A549 (cell line): ENCODE results near the gene ATP7B. TPM values are rescaled to one million over a fixed set of nuclear protein-coding genes. Genes with fewer than 3 reads are reported as not detected.

Experiments
- ATAC-seq, 2 experiments: fragments of 200-7000 bp in 1 of 2; fragments of >200 bp in 1 of 2; cut with Nextera tagmentation in 1 of 2; cut with Tn5 transposase in 1 of 2; 3 replicates each; pipeline versions ENCODE4 v1.8.0 to v1.9.1; 2018 to 2020; ENCODE audit warnings: mild to moderate bottlenecking in 1 of 2, moderate library complexity in 1 of 2
- CTCF ChIA-PET: fragments of 300-600 bp; sonication (Branson Sonifier 250); formaldehyde crosslinking; extraction: SDS; loops from one replicate; lab custom pipeline; 2021; ENCODE audit warnings: antibody characterized with exemption, inconsistent platforms; lab: Yijun Ruan, JAX
- POLR2A ChIA-PET: fragments of 350-600 bp; formaldehyde crosslinking; extraction: SDS; loops from one replicate; lab custom pipeline; 2021; ENCODE audit warnings: antibody characterized with exemption, inconsistent platforms; lab: Yijun Ruan, JAX
- DNase-seq, 2 experiments: peaks; one replicate each; pipeline versions ENCODE4 v3.0.0 to v3.0.0-alpha.2; 2011 to 2016; ENCODE audit warnings: low read depth in 1 of 2, low spot score in 1 of 2
- FAIRE-seq: peaks from 2 replicates; lab custom pipeline; 2011; peaks lifted over from hg19 to GRCh38; lab: Jason Lieb, UNC
- H3K27ac ChIP-seq, 2 experiments: fragments of >200 bp; sonication (Bioruptor Twin); formaldehyde crosslinking; 3 replicates each; pipeline ENCODE4 v1.5.1; 2016 to 2017
- H3K4me1 ChIP-seq: fragments of >200 bp; sonication (Bioruptor Twin); formaldehyde crosslinking; 3 replicates; pipeline ENCODE4 v1.6.1; 2016
- H3K4me2 ChIP-seq: fragments of >200 bp; sonication (Bioruptor Twin); formaldehyde crosslinking; 3 replicates; pipeline ENCODE4 v1.6.1; 2016
- H3K4me3 ChIP-seq: fragments of >200 bp; sonication (Bioruptor Twin); formaldehyde crosslinking; 3 replicates; pipeline ENCODE4 v1.5.1; 2016
- H3K9me3 ChIP-seq: fragments of >200 bp; sonication (Bioruptor Twin); formaldehyde crosslinking; 3 replicates; pipeline ENCODE4 v1.6.1; 2016
- CEBPB ChIP-seq, 2 experiments: fragments of >200 bp in 1 of 2; sonication (Bioruptor Twin) in 1 of 2; formaldehyde crosslinking in 1 of 2; IDR thresholded peaks; 2 replicates each; pipeline ENCODE4 v1.6.1; 2012 to 2016
- CHD2 ChIP-seq: fragments of 150-350 bp; IDR thresholded peaks from 2 replicates; pipeline ENCODE4 v1.6.1; 2014; ENCODE audit warnings: low read length; ENCODE audit not compliant: partially characterized antibody
- EHF ChIP-seq: fragments of 250-450 bp; sonication (Bioruptor Pico); IDR thresholded peaks from 2 replicates; pipeline ENCODE4 v1.5.0; 2020; ENCODE audit warnings: mild to moderate bottlenecking
- EHMT2 ChIP-seq: fragments of 200-600 bp; sonication (generic); IDR thresholded peaks from 2 replicates; pipeline ENCODE4 v1.6.1; 2016; ENCODE audit warnings: antibody characterized with exemption, low read depth, mild to moderate bottlenecking, moderate library complexity
- ESRRA ChIP-seq: fragments of 150-350 bp; IDR thresholded peaks from 2 replicates; pipeline ENCODE4 v1.6.1; 2014; ENCODE audit warnings: mild to moderate bottlenecking, low read length, borderline replicate concordance
- FOSL2 ChIP-seq, 2 experiments: fragments of 450-650 bp in 1 of 2; fragments of >200 bp in 1 of 2; sonication (Bioruptor Twin) in 1 of 2; formaldehyde crosslinking; IDR thresholded peaks; 2 replicates each; pipeline versions ENCODE4 v1.5.0 to v1.6.1; 2016 to 2020; ENCODE audit warnings: mild to moderate bottlenecking in 1 of 2, moderate library complexity in 1 of 2
- HDAC2 ChIP-seq: fragments of 200-600 bp; sonication (generic); IDR thresholded peaks from 2 replicates; pipeline ENCODE4 v1.6.1; 2016
- HOXB13 ChIP-seq: fragments of 250-450 bp; sonication (Bioruptor Pico); IDR thresholded peaks from 2 replicates; pipeline ENCODE4 v1.5.0; 2020; ENCODE audit warnings: low read depth, mild to moderate bottlenecking, moderate library complexity
- JUN ChIP-seq, 2 experiments: fragments of >200 bp; sonication (Bioruptor Twin); formaldehyde crosslinking; IDR thresholded peaks; 2 replicates in 1 of 2; 3 replicates in 1 of 2; pipeline ENCODE4 v1.6.1; 2016 to 2017
- KDM5A ChIP-seq: fragments of 200-600 bp; sonication (generic); IDR thresholded peaks from 2 replicates; pipeline ENCODE4 v1.6.1; 2016; ENCODE audit warnings: antibody characterized with exemption, mild to moderate bottlenecking
- MAZ ChIP-seq: fragments of 150-350 bp; IDR thresholded peaks from 2 replicates; pipeline ENCODE4 v1.6.1; 2014; ENCODE audit warnings: antibody characterized with exemption, low read depth, low read length, borderline replicate concordance
- NFE2L2 ChIP-seq: fragments of 150-350 bp; conservative IDR thresholded peaks from 2 replicates; pipeline ENCODE4 v1.6.1; 2014; ENCODE audit warnings: low read length
- NR3C1 ChIP-seq: fragments of >200 bp; sonication (Bioruptor Twin); formaldehyde crosslinking; IDR thresholded peaks from 3 replicates; pipeline ENCODE4 v1.6.1; 2017
- PHF8 ChIP-seq: fragments of 200-600 bp; sonication (generic); IDR thresholded peaks from 2 replicates; pipeline ENCODE4 v1.6.1; 2016; ENCODE audit warnings: low read depth, mild to moderate bottlenecking, antibody characterized with exemption, moderate library complexity, borderline replicate concordance
- POLR2A ChIP-seq: IDR thresholded peaks from 2 replicates; pipeline ENCODE4 v1.6.1; 2012; ENCODE audit warnings: mild to moderate bottlenecking, low read length
- RARB ChIP-seq: fragments of 250-450 bp; sonication (Bioruptor Pico); IDR thresholded peaks from 2 replicates; pipeline ENCODE4 v1.8.0; 2021; ENCODE audit warnings: mild to moderate bottlenecking, moderate library complexity
- RFX5 ChIP-seq: fragments of 450-650 bp; IDR thresholded peaks from 2 replicates; pipeline ENCODE4 v1.7.1; 2014; ENCODE audit warnings: antibody characterized with exemption, mild to moderate bottlenecking, moderate library complexity
- SMC3 ChIP-seq: fragments of >200 bp; sonication (Bioruptor Twin); formaldehyde crosslinking; IDR thresholded peaks from 3 replicates; pipeline ENCODE4 v1.6.1; 2018; ENCODE audit warnings: inconsistent platforms
- TFCP2L1 ChIP-seq: fragments of 250-450 bp; sonication (Bioruptor Pico); IDR thresholded peaks from 2 replicates; pipeline ENCODE4 v1.5.0; 2021; ENCODE audit warnings: mild to moderate bottlenecking
- TP53 ChIP-seq: fragments of 250-450 bp; sonication (Bioruptor Pico); IDR thresholded peaks from 2 replicates; pipeline ENCODE4 v1.5.0; 2021; ENCODE audit warnings: mild to moderate bottlenecking, moderate library complexity
- ZC3H11A ChIP-seq: fragments of 450-650 bp; IDR thresholded peaks from 2 replicates; pipeline ENCODE4 v1.6.1; 2014; ENCODE audit warnings: antibody characterized with exemption, mild to moderate bottlenecking
- ZNF302 ChIP-seq: fragments of 250-450 bp; sonication (Bioruptor Pico); IDR thresholded peaks from 2 replicates; pipeline ENCODE4 v1.9.0; 2021; ENCODE audit warnings: inconsistent platforms, mild to moderate bottlenecking, moderate library complexity
- ZSCAN20 ChIP-seq: fragments of 250-450 bp; sonication (Bioruptor Pico); IDR thresholded peaks from 2 replicates; pipeline ENCODE4 v1.8.0; 2022; ENCODE audit warnings: mild to moderate bottlenecking, moderate library complexity
- WGBS: methylation state at CpG from one replicate; pipeline ENCODE4 v1.1.6; 2017; ENCODE audit errors: missing lambda C conversion rate; 5-methylcytosine and 5-hydroxymethylcytosine counted together
- polyA plus RNA-seq, 4 experiments: library from polyadenylated mRNA; depleted of rRNA in 3 of 4; stranded (reverse); fragments of >200 nt; fragmentation: RNase III in 1 of 4; extraction: RNeasy Plus Mini Kit Qiagen cat#74134 plus additional on column Dnase treatment in 1 of 4; gene quantifications; 2 replicates in 3 of 4; 3 replicates in 1 of 4; pipeline ENCODE4 v1.2.3, GENCODE V29; 2011 to 2017
- TF ChIP-seq, protein P1 (sequence below): fragments of >200 bp; sonication (Bioruptor Twin); formaldehyde crosslinking; IDR thresholded peaks from 3 replicates; pipeline ENCODE4 v1.5.1; 2016
- TF ChIP-seq, protein P2 (sequence below): fragments of 250-450 bp; sonication (Bioruptor Pico); IDR thresholded peaks from 2 replicates; pipeline ENCODE4 v1.5.0; 2021; ENCODE audit warnings: mild to moderate bottlenecking, moderate library complexity, borderline replicate concordance
- TF ChIP-seq, protein P3 (sequence below): IDR thresholded peaks from 2 replicates; pipeline ENCODE4 v1.6.1; 2012
- TF ChIP-seq, protein P4 (sequence below): fragments of 450-650 bp; IDR thresholded peaks from 2 replicates; pipeline ENCODE4 v1.6.1; 2014; ENCODE audit warnings: antibody characterized with exemption

The ATP7B gene
- polyA plus RNA-seq, 2 of the 4 experiments (the other 2 are of a cell fraction), result 2.8 to 3.9 TPM

DNA sequence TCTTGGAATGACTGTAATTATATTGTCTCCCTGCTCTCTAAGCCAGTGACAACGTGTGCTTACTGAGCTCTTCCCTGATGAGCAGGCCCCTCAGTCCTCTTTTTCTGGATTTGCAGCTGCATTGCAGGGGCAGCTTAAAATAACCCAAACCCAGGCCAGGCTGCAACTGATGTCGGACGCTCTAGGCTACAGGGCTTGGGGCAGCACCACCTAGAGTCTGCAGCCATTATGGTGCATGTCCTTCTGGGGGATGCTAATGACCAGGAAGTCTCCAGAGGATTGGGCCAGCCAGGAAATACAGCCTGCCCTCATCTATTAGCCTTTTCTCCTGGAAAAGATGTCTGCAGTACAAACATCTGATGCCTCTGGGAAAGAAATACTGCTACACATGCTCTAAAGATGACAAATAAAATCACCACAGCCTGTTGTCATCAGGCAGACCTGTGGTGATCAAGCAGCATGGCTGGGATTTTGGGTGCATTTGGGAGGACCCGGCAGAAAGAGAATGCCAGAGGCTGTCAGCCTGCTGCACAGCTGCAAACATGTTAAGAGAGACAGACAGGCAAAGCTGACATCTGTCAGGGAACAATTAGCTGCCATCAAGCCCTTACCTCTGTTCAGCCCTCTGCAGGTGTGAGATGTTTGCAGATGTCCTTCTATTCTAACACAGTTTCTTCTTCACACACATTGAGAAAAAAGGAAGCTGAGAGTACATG lies 97.7 kb downstream of the ATP7B start:
- FAIRE-seq (no peak), ATAC-seq (peak in 1 of 2 experiments; percentile 44; a peak in 1 of 6 replicates), DNase-seq (no peak)
- no peak overlapping the region for H3K4me3 ChIP-seq
- H3K27ac ChIP-seq, result no peak overlapping the region
- CTCF ChIA-PET, result interaction anchor here (0.6 to 1.5 kb wide), 6 partner anchors 10 to 626 kb away, joined by 3 to 5 read pairs (median 3); no protein-coding TSS in a partner anchor
- no peaks in the 10 kb centered on the region for H3K9me3 ChIP-seq
- no peak overlapping the region for H3K4me2 ChIP-seq
- TF ChIP-seq RARB (CRISPR knock-in tag) (no peak), JUN (IDR thresholded peaks at IDR 0.05) (no peak), NFE2L2 (no peak), HOXB13 (CRISPR knock-in tag) (no peak), FOSL2 (IDR thresholded peaks at IDR 0.05) (no peak), FOSL2 (CRISPR knock-in tag; IDR thresholded peaks at IDR 0.05) (no peak), HDAC2 (no peak), EHF (no peak), RFX5 (no peak), CEBPB (IDR thresholded peaks at IDR 0.05) (no peak), PHF8 (no peak), MAZ (no peak), EHMT2 (no peak), TP53 (CRISPR knock-in tag) (no peak), NR3C1 (no peak), CHD2 (no peak), ZC3H11A (no peak)
- TF ChIP-seq, protein P1, sequence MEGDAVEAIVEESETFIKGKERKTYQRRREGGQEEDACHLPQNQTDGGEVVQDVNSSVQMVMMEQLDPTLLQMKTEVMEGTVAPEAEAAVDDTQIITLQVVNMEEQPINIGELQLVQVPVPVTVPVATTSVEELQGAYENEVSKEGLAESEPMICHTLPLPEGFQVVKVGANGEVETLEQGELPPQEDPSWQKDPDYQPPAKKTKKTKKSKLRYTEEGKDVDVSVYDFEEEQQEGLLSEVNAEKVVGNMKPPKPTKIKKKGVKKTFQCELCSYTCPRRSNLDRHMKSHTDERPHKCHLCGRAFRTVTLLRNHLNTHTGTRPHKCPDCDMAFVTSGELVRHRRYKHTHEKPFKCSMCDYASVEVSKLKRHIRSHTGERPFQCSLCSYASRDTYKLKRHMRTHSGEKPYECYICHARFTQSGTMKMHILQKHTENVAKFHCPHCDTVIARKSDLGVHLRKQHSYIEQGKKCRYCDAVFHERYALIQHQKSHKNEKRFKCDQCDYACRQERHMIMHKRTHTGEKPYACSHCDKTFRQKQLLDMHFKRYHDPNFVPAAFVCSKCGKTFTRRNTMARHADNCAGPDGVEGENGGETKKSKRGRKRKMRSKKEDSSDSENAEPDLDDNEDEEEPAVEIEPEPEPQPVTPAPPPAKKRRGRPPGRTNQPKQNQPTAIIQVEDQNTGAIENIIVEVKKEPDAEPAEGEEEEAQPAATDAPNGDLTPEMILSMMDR, result no peak
- TF ChIP-seq, protein P2, sequence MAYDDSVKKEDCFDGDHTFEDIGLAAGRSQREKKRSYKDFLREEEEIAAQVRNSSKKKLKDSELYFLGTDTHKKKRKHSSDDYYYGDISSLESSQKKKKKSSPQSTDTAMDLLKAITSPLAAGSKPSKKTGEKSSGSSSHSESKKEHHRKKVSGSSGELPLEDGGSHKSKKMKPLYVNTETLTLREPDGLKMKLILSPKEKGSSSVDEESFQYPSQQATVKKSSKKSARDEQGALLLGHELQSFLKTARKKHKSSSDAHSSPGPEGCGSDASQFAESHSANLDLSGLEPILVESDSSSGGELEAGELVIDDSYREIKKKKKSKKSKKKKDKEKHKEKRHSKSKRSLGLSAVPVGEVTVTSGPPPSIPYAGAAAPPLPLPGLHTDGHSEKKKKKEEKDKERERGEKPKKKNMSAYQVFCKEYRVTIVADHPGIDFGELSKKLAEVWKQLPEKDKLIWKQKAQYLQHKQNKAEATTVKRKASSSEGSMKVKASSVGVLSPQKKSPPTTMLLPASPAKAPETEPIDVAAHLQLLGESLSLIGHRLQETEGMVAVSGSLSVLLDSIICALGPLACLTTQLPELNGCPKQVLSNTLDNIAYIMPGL, result no peak
- POLR2A ChIA-PET, result no interaction called here
- no peaks in the 10 kb centered on the region for H3K4me1 ChIP-seq
- 61% methylated on average over 4 of the region's 4 CpGs for WGBS

DNA sequence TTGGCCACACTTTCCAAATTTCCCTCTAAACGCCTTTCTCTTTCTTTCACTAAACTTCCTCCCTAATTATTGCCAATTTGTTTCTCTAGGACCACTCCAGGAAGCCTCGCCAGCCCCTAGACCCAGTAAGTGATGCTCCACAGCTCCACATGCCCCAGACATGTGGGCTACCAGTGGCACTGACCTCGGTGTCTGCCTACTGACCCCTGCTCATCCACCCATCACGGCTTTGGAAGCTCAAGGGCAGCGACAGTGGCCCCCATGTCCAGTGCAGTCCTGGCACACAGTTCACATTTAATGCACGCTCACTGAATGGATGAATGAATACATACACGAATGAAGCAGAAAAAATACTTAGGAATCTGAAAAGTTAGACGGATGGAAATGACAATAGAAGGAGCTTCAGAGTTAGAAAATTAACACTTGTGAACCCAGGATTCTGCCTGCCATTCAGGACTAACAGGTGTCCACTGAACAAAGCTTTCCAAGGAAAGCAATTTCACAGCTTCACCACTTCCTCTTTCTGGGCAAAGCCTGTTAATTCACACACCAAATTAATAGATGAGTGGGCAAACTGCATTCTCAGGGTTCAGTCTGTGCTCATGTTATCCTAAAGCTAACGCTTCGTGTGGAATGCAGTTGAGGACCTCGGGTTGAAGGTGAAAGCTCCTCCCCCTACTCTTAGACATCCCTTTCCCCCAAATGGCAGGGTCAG lies 98.6 kb downstream of the ATP7B start:
- WGBS, result 47% methylated on average over 11 of the region's 11 CpGs
- Histone ChIP-seq H3K27ac (no peak overlapping the region), H3K4me2 (no peak overlapping the region), H3K9me3 (no peaks in the 10 kb centered on the region), H3K4me3 (no peak overlapping the region), H3K4me1 (no peaks in the 10 kb centered on the region)
- CTCF ChIA-PET, result interaction anchor here (0.6 to 1.2 kb wide), 6 partner anchors 11 to 215 kb away, joined by 3 to 4 read pairs (median 3); no protein-coding TSS in a partner anchor
- POLR2A ChIA-PET, result no interaction called here
- FAIRE-seq (no peak), ATAC-seq (no peak), DNase-seq (no peak)
- TF ChIP-seq SMC3, result no peak
- no peak for TF ChIP-seq KDM5A
- no peak for TF ChIP-seq POLR2A
- TF ChIP-seq ESRRA, result no peak
- TF ChIP-seq TFCP2L1, result no peak
- TF ChIP-seq, protein P3, sequence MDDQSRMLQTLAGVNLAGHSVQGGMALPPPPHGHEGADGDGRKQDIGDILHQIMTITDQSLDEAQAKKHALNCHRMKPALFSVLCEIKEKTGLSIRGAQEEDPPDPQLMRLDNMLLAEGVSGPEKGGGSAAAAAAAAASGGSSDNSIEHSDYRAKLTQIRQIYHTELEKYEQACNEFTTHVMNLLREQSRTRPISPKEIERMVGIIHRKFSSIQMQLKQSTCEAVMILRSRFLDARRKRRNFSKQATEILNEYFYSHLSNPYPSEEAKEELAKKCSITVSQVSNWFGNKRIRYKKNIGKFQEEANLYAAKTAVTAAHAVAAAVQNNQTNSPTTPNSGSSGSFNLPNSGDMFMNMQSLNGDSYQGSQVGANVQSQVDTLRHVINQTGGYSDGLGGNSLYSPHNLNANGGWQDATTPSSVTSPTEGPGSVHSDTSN, result no peak
- no peak for TF ChIP-seq ZNF302
- TF ChIP-seq ZSCAN20 (CRISPR knock-in tag), result no peak
- TF ChIP-seq, protein P4, sequence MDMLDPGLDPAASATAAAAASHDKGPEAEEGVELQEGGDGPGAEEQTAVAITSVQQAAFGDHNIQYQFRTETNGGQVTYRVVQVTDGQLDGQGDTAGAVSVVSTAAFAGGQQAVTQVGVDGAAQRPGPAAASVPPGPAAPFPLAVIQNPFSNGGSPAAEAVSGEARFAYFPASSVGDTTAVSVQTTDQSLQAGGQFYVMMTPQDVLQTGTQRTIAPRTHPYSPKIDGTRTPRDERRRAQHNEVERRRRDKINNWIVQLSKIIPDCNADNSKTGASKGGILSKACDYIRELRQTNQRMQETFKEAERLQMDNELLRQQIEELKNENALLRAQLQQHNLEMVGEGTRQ, result no peak
- no peak for TF ChIP-seq NFE2L2
